Mesenchymal stem cell (in vitro differentiated cells and primary cell): ENCODE results near the gene SPC25. TPM values are rescaled to one million over a fixed set of nuclear protein-coding genes. Genes with fewer than 3 reads are reported as not detected.

Experiments
- DNase-seq: peaks from one replicate; pipeline ENCODE4 v3.0.0-alpha.2; 2013
- H2AFZ ChIP-seq: one replicate; pipeline ENCODE4 v1.6.1; 2013; ENCODE audit warnings: low read depth, mild to moderate bottlenecking, control low read depth, inconsistent platforms, low read length, moderate library complexity
- H2AK5ac ChIP-seq: 2 replicates; pipeline ENCODE4 v1.6.1; 2013; ENCODE audit warnings: low read length, moderate library complexity, mild to moderate bottlenecking, inconsistent platforms; ENCODE audit not compliant: severe bottlenecking
- H2BK120ac ChIP-seq: one replicate; pipeline ENCODE4 v1.6.1; 2013; ENCODE audit warnings: low read depth, mild to moderate bottlenecking, inconsistent platforms, low read length, moderate library complexity
- H2BK12ac ChIP-seq, 2 experiments: one replicate each; pipeline ENCODE4 v1.6.1; 2013; ENCODE audit warnings: inconsistent platforms in 2 of 2, low read length in 2 of 2, mild to moderate bottlenecking in 2 of 2, moderate library complexity in 2 of 2, control low read depth in 1 of 2
- H2BK15ac ChIP-seq: one replicate; pipeline ENCODE4 v1.6.1; 2013; ENCODE audit warnings: mild to moderate bottlenecking, low read depth, inconsistent platforms; ENCODE audit not compliant: poor library complexity, severe bottlenecking
- H2BK5ac ChIP-seq: 2 replicates; pipeline ENCODE4 v1.6.1; 2013; ENCODE audit warnings: low read depth, mild to moderate bottlenecking, low read length, control low read depth, inconsistent platforms; ENCODE audit not compliant: poor library complexity, severe bottlenecking
- H3K14ac ChIP-seq, 2 experiments: one replicate each; pipeline ENCODE4 v1.6.1; 2013; ENCODE audit warnings: inconsistent platforms in 2 of 2, low read length in 2 of 2, control low read depth in 1 of 2, mild to moderate bottlenecking in 1 of 2, moderate library complexity in 1 of 2
- H3K18ac ChIP-seq, 2 experiments: one replicate each; pipeline ENCODE4 v1.6.1; 2013; ENCODE audit warnings: inconsistent platforms in 2 of 2, low read length in 2 of 2, control low read depth in 1 of 2, low read depth in 1 of 2, mild to moderate bottlenecking in 1 of 2
- H3K23ac ChIP-seq, 2 experiments: one replicate each; pipeline ENCODE4 v1.6.1; 2013; ENCODE audit warnings: inconsistent platforms in 2 of 2, low read length in 2 of 2, mild to moderate bottlenecking in 2 of 2, moderate library complexity in 2 of 2, control low read depth in 1 of 2
- H3K27ac ChIP-seq: 2 replicates; pipeline ENCODE4 v1.5.1; 2013; ENCODE audit warnings: mild to moderate bottlenecking, moderate library complexity, low read length, control low read depth, inconsistent platforms; ENCODE audit not compliant: poor library complexity, severe bottlenecking
- H3K27me3 ChIP-seq, 2 experiments: 2 replicates each; pipeline versions ENCODE4 v1.6.1 to v1.7.0; 2013; ENCODE audit warnings: low read length in 2 of 2, mild to moderate bottlenecking in 2 of 2, moderate library complexity in 2 of 2, control low read depth in 1 of 2, inconsistent platforms in 1 of 2; ENCODE audit not compliant: control insufficient read depth in 1 of 2, insufficient read depth in 1 of 2
- H3K36me3 ChIP-seq, 2 experiments: 2 replicates each; pipeline versions ENCODE4 v1.6.1 to v1.7.0; 2013; ENCODE audit warnings: low read length in 2 of 2, control low read depth in 1 of 2, inconsistent platforms in 1 of 2, low read depth in 1 of 2, mild to moderate bottlenecking in 1 of 2; ENCODE audit not compliant: insufficient read depth in 2 of 2, control insufficient read depth in 1 of 2
- H3K4ac ChIP-seq, 2 experiments: one replicate each; pipeline ENCODE4 v1.6.1; 2013; ENCODE audit warnings: inconsistent platforms in 2 of 2, low read length in 2 of 2, mild to moderate bottlenecking in 2 of 2, moderate library complexity in 2 of 2, control low read depth in 1 of 2, low read depth in 1 of 2
- H3K4me1 ChIP-seq: 2 replicates; pipeline ENCODE4 v1.6.1; 2013; ENCODE audit warnings: low read depth, low read length, control low read depth; ENCODE audit not compliant: control insufficient read depth, insufficient read depth
- H3K4me2 ChIP-seq: 2 replicates; pipeline ENCODE4 v1.6.1; 2013; ENCODE audit warnings: low read length, mild to moderate bottlenecking, inconsistent platforms; ENCODE audit not compliant: poor library complexity, severe bottlenecking
- H3K4me3 ChIP-seq, 2 experiments: 2 replicates each; pipeline versions ENCODE4 v1.5.1 to v1.7.0; 2013; ENCODE audit warnings: low read length in 2 of 2, mild to moderate bottlenecking in 2 of 2, control low read depth in 1 of 2, low read depth in 1 of 2; ENCODE audit not compliant: insufficient read depth in 1 of 2
- H3K79me1 ChIP-seq: replicated peaks from 2 replicates; pipeline ENCODE4 v1.6.1; 2013; ENCODE audit warnings: mild to moderate bottlenecking, control low read depth, low read length, inconsistent platforms; ENCODE audit not compliant: poor library complexity, severe bottlenecking
- H3K9ac ChIP-seq: 2 replicates; pipeline ENCODE4 v1.7.0; 2013; ENCODE audit warnings: mild to moderate bottlenecking, low read length, moderate library complexity
- H3K9me3 ChIP-seq: 2 replicates; pipeline ENCODE4 v1.7.0; 2013; ENCODE audit warnings: mild to moderate bottlenecking, low read length; ENCODE audit not compliant: control insufficient read depth
- H4K8ac ChIP-seq: one replicate; pipeline ENCODE4 v1.6.1; 2013; ENCODE audit warnings: inconsistent platforms, mild to moderate bottlenecking, low read length, moderate library complexity
- H4K91ac ChIP-seq: one replicate; pipeline ENCODE4 v1.6.1; 2013; ENCODE audit warnings: mild to moderate bottlenecking, low read length, inconsistent platforms
- WGBS: methylation state at CpG from one replicate; pipeline ENCODE4 v1.1.7; 2013; ENCODE audit warnings: mixed read lengths; 5-methylcytosine and 5-hydroxymethylcytosine counted together
- polyA plus RNA-seq, 2 experiments: library from polyadenylated mRNA; stranded (reverse); fragments of 200-250 nt; gene quantifications; one replicate each; pipeline ENCODE4 v1.2.3, GENCODE V29; 2013

The SPC25 gene
- 3.3 TPM for polyA plus RNA-seq (2013, experiment 1 of 2)
- 3.7 TPM for polyA plus RNA-seq (2013, experiment 2 of 2)

- Histone ChIP-seq H3K36me3 (no peaks in the 10 kb centered on the region), H3K14ac (no peak within 1 kb of the TSS), H3K9me3 (no peaks in the 10 kb centered on the region), H2BK15ac (no peak within 1 kb of the TSS), H4K8ac (no peak within 1 kb of the TSS), H3K4ac (no peak within 1 kb of the TSS), H2BK5ac (no peak within 1 kb of the TSS), H4K91ac (no peak within 1 kb of the TSS), H2AK5ac (no peak within 1 kb of the TSS), H3K4me1 (peaks cover 6% of the 10 kb centered on the region), H2BK120ac (no peak within 1 kb of the TSS), H2AFZ (peak within 1 kb of the TSS; percentile 83), H3K79me1 (peaks cover 14% of the 10 kb centered on the region), H3K4me2 (peak within 1 kb of the TSS; percentile 98), H3K27me3 (no peaks in the 10 kb centered on the region), H3K18ac (no peak within 1 kb of the TSS), H2BK12ac (no peak within 1 kb of the TSS), H3K27ac (no peak within 1 kb of the TSS), H3K4me3 (peak within 1 kb of the TSS; percentile 73 to 87), H3K9ac (peak within 1 kb of the TSS; percentile 71), H3K23ac (no peak within 1 kb of the TSS)
- WGBS = under 1% methylated on average over 31 of the region's 38 CpGs
- DNase-seq = peak; percentile 91
Measured at GRCh38 chr2:168890006-168890782, at the start of gene SPC25. TSS of gene SPC25 (minus strand) at chr2:168890430. CDS start at chr2:168889519, 911 bp downstream.

GRCh38 chr2:168939918-168940317, 49.7 kb upstream of the SPC25 start:
- 100% methylated on average over 4 of the region's 4 CpGs for WGBS

GRCh38 chr2:168939061-168939460, 48.8 kb upstream of the SPC25 start:
- Histone ChIP-seq H2AK5ac (no peak overlapping the region), H3K27me3 (peaks cover 0 to 2% of the 10 kb centered on the region in 2 experiments), H3K9ac (no peak overlapping the region), H3K4me1 (no peaks in the 10 kb centered on the region), H2AFZ (no peak overlapping the region), H3K18ac (no peak overlapping the region), H3K4me2 (no peak overlapping the region), H3K4me3 (no peak overlapping the region), H2BK12ac (no peak overlapping the region), H3K36me3 (no peaks in the 10 kb centered on the region), H2BK5ac (no peak overlapping the region), H2BK120ac (no peak overlapping the region), H3K79me1 (no peaks in the 10 kb centered on the region), H3K23ac (no peak overlapping the region), H3K14ac (no peak overlapping the region), H2BK15ac (no peak overlapping the region), H3K9me3 (no peaks in the 10 kb centered on the region), H3K4ac (no peak overlapping the region), H3K27ac (no peak overlapping the region), H4K8ac (no peak overlapping the region), H4K91ac (no peak overlapping the region)
- no peak for DNase-seq
- no CpG with 5 or more reads among the region's 1 CpG for WGBS

More at GRCh38 chr2:168939918-168940317, 49.7 kb upstream of the SPC25 start:
- Histone ChIP-seq H3K9ac (no peak overlapping the region), H2AFZ (no peak overlapping the region), H3K4ac (no peak overlapping the region), H3K18ac (no peak overlapping the region), H3K4me1 (no peaks in the 10 kb centered on the region), H3K27ac (no peak overlapping the region), H4K91ac (no peak overlapping the region), H3K9me3 (no peaks in the 10 kb centered on the region), H4K8ac (no peak overlapping the region), H3K14ac (no peak overlapping the region), H3K36me3 (no peaks in the 10 kb centered on the region), H3K4me2 (no peak overlapping the region), H3K27me3 (peaks cover 0 to 9% of the 10 kb centered on the region in 2 experiments), H3K4me3 (no peak overlapping the region), H3K23ac (no peak overlapping the region), H2BK5ac (no peak overlapping the region), H2AK5ac (no peak overlapping the region), H2BK120ac (no peak overlapping the region), H3K79me1 (no peaks in the 10 kb centered on the region), H2BK15ac (no peak overlapping the region), H2BK12ac (no peak overlapping the region)
- DNase-seq = no peak

- Histone ChIP-seq H3K14ac (peak overlapping the region in 1 of 2 experiments; percentile 71), H3K4me3 (no peak overlapping the region), H3K79me1 (no peaks in the 10 kb centered on the region), H3K23ac (no peak overlapping the region), H3K4me2 (no peak overlapping the region), H2BK12ac (no peak overlapping the region), H3K9me3 (no peaks in the 10 kb centered on the region), H3K9ac (no peak overlapping the region), H3K27me3 (peaks cover 0 to 15% of the 10 kb centered on the region in 2 experiments), H3K4me1 (no peaks in the 10 kb centered on the region), H2BK5ac (no peak overlapping the region), H3K36me3 (no peaks in the 10 kb centered on the region), H2AFZ (no peak overlapping the region), H3K4ac (no peak overlapping the region), H4K8ac (no peak overlapping the region), H2BK120ac (no peak overlapping the region), H4K91ac (no peak overlapping the region), H2BK15ac (no peak overlapping the region), H3K27ac (no peak overlapping the region), H3K18ac (peak overlapping the region in 1 of 2 experiments; percentile 65), H2AK5ac (no peak overlapping the region)
- 42% methylated on average over 9 of the region's 14 CpGs for WGBS
- peak; percentile 84 for DNase-seq
Measured at GRCh38 chr2:168935810-168936581, 45.8 kb upstream of the SPC25 start.
